Activated gamma-delta T cell treated with Interleukin-2 at 50 U/mL for 16 hours (primary cell): ENCODE data around the gene RASAL2.
"Not testable (repeated sequence)": the region's sequence is repeated elsewhere in the genome, so short reads cannot be mapped to it uniquely, and the experiment has no call there.

ENCODE experiments used
- DNase-seq: peaks from one replicate; pipeline ENCODE4 v3.0.0-alpha.2; 2020

The RASAL2 gene

DNA sequence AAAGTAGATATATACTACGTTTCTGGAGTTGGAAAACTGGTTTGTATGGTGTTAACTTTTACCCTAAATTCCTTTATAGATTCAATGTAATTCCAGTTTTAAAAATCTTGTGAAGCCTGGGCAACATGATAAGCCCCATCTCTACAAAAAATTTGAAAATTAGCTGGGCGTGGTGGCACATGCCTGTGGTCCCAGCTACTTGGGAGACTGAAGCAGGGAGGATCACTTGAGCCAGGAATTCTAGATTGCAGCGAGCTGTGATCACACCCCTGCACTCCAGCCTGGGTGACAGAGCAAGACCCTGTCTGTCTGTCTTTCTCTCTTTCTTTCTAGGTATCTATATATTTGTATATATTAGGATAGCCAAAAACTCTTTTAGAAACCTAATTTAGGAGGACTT, 260.9 kb downstream of the RASAL2 start:
- DNase-seq = no peak

DNA sequence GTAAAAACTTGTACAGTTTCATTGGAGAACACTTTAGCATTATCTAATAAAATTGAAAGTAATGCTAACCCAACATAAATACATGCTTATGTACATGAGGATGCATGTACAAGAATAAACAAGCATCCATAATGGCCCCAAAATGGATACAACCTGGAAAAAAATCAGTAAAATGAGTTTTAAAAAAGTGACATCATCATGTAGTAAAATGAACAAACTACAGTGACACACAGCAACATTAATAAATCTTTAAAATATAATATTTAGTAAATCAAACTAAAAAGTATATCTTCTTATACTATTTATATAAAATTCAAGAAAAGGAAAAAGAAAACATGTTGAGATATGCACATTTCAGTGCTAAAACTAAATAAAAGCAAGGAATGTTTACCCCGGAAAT, 262.4 kb downstream of the RASAL2 start:
- DNase-seq = no peak

- DNase-seq = no peak
Measured at GRCh38 chr1:178358456-178358855, 264.6 kb downstream of the RASAL2 start.

- DNase-seq = no peak
Measured at GRCh38 chr1:178360421-178360820, 266.5 kb downstream of the RASAL2 start.

- no peak for DNase-seq
Measured at GRCh38 chr1:178361847-178362246, 267.9 kb downstream of the RASAL2 start.

DNA sequence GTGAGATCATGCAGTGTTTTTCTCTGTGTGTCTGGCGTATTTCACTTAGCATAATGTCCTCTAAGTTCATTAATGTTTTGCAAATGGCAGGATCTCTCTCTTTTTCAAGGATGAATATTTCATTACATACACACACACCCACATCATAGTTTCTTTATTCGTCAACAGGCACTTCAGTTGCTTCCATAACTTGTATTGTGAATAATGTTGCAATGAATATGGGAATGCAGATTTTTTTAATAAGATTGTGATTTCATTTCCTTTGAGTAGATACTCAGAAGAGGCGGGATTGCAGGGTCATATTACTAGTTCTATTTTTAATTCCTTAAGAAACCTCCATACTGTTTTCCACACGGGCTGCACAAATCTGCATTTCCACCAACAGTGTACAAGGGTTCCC, 268.8 kb downstream of the RASAL2 start:
- DNase-seq = no peak

DNA sequence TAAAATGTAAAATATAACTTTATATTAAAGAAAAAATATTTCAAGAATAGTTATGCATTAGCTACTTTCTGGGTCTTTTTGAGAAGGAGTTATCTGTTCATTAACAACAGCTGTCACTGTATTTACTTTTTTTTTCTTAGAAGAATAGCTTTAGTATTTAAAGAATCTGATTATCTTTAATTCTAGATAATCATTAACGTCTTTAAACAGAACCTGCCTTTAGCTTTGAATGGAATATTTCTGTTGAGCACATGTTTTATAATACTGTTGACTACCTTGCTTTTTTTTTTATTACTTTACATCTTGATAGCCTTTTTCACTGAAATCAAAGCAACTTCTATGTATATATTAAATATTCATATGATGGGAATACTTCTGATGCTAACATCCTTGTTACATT, 270.9 kb downstream of the RASAL2 start:
- no peak for DNase-seq

DNA sequence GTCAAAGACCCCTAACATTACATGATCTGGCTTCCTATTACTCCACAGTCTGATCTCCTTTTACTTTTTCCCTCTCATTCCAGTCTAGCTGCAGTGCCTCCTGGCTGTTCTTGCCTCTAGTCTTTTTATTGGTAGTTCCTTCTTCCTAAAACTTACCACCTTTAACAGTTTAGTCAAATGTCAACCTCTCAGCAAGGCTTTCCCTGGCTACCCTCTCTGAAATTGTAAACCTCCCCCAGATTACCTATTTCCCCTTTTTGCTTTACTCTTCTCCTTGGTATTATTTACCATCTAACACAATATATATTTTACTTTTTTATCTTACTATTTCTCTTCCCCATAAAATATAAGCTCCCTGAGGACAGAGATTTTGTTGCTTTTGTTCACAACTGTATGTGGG, 273.2 kb downstream of the RASAL2 start:
- DNase-seq = no peak

GRCh38 chr1:178368208-178368607, 274.3 kb downstream of the RASAL2 start:
- DNase-seq = no peak

- no peak for DNase-seq
Measured at GRCh38 chr1:178371235-178371634, 277.3 kb downstream of the RASAL2 start.

- no peak for DNase-seq
Measured at GRCh38 chr1:178371933-178372388, 278.1 kb downstream of the RASAL2 start.

DNA sequence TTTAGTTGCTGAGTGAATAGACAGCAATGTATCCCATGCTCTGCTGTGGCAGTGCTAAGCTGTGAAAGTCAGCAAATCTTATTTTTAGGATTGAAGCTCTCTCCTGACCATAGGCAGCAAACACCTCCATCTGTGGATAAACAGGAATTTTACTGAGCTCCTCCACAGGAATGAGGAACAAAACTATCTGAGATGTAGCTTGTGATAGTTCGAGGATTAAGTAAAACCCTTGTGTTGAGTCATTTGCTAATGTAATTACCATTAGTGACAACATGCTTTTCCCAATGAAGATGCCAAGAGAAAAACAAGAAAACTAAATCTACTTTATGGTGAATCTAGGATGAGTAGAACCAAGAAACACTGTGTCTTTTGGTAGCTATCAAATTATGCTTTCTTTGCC, 280.1 kb downstream of the RASAL2 start:
- DNase-seq = no peak

GRCh38 chr1:178376008-178376407, 282.1 kb downstream of the RASAL2 start:
- DNase-seq = no peak

DNA sequence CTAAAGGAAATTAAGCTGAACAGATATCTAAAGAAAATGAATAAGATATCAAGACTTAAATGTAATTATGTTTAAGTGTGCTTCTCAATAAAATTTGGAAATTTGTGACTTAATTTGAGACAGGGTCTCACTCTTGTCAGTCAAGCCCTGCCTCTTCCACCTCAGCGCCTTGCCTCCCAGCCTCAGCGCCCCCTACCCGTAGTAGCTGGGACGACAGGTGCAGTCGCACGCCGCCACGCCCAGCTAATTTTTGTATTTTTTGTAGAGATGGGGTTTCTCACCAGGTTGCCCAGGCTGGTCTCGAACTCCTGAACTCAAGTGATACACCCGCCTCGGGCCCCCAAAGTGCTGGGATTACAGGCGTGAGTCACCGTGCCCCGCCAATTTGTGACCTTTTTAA, 285.9 kb downstream of the RASAL2 start:
- DNase-seq = no peak

DNA sequence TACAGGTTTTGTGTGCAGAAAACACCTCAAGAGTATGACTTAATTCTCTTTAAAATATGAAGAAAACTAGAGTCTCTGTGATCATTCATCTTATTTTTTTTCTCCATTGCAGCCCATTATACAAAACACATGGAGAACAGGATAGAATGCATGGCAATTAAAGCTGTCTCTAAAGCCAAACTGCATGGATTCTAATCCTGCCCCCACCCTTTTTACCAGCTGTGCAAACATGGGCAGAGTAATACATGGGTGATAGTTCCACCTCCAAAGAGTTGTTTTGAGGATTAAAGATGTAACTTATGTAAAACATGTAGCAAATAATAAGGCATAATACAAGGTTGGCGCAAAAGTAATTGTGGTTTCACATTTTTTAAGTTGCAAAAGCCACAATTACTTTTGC, 288.5 kb downstream of the RASAL2 start:
- no peak for DNase-seq

- no peak for DNase-seq
Measured at GRCh38 chr1:178385662-178386061, 291.8 kb downstream of the RASAL2 start.

DNA sequence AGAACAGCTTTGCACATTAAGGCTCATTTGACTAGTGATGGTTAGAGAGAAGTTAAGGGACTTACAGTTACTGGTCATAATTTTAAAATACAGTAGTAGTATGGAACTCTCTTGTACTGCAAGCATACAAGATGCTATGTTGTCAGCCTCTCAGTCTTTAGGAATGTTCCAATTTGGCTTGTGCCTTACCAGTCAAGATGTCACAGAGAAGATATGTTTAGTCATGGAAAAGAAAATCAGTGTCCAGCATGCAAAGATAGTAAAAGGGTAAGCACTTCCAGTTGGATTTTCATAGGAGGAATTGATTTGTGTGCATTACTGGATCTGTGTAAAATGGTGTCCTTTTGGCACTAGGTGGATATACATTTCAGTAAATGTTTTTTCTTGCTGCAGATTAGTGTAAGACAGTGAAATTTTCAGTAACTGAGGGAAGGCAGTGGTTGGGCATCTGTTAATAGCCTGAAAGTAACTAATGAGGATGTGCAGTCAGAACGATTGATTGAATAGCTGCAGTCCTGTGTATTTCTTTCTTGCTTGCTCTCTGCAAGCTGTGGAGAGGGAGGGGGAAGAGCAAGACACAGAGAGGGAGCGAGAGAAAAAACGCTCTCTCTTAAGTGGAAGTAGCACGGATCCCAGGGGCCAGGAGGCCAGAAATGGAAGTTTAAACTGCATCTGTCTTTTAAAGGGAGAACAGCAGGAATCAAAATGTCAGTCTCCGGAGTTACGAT, 294.7 kb downstream of the RASAL2 start:
- no peak for DNase-seq

- no peak for DNase-seq
Measured at GRCh38 chr1:178389441-178389840, 295.5 kb downstream of the RASAL2 start.

DNA sequence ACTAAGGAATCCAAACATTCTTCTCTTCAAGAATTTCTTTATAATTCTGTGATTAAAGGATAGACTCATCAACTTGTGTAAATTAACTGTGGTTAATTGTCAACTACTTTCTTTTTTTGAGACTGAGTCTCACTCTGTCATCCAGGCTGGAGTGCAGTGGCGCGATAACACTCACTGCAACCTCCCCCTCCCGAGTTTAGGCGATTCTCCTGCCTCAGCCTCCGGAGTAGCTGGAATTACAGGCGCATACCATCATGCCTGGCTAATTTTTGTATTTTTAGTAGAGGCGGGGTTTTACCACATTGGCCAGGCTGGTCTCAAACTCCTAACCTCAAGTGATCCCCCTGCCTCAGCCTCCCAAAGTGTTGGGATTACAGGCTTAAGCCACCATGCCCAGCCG, 296.4 kb downstream of the RASAL2 start:
- DNase-seq = not testable (repeated sequence)

GRCh38 chr1:178393370-178393769, 299.5 kb downstream of the RASAL2 start:
- no peak for DNase-seq

DNA sequence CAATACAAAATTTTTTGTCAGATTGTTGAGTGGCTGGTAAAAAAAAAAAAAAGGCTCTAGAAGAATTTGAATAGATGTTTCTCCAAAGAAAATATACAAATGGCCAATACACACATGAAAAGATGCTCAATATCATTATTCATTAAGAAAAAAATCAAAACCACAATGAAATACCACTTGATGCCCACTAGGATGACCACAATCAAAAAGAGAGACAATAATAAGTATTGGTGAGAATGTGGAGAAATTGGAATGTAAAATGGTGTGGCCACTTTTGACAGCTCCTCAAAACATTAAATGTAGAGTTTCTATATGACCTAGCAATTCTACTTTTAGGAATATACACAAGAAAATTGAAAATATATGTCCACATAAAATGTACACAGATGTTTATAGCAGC, 302.9 kb downstream of the RASAL2 start:
- no peak for DNase-seq

DNA sequence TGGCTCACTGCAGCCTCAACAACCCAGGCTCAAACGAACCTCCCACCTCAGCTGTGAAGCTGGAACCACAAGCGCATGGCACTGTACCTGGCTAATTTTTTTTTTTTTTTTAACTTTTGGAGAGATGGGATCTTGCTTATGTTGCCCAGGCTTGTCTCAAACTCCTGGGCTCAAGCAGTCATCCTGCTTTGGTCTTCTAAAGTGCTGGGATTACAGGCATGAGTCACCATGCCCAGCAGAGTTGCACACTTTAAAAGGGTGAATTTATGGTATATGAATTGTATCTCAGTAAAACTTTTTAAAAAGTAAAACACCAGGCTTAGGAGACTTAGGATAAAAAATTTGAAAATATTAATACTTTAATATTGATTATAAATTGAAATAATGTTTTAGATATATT, 303.8 kb downstream of the RASAL2 start:
- no peak for DNase-seq

- DNase-seq = no peak
Measured at GRCh38 chr1:178399177-178399728, 305.3 kb downstream of the RASAL2 start.

- no peak for DNase-seq
Measured at GRCh38 chr1:178405137-178405536, 311.2 kb downstream of the RASAL2 start.

DNA sequence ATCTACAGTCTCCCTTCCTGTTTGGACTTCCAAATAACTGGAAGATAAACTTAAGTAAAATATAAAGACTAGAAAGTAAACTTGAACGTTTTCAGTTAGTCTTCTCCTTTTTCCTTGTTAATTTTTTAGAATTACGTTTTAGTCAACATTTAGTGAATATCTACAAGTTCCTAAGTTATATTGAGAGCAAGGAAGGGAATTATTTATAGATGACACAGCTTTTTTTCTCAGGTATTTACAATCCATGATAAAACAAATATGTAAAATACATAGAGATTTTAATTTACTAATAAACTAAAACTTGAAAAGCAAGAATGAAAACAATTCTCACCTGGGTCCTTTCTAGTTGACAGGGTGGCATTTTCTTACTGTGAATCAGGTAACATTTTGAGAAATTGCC, 313.3 kb downstream of the RASAL2 start:
- DNase-seq = no peak
